Activated CD8-positive, alpha-beta T cell treated with anti-CD3 and anti-CD28 coated beads for 36 hours (primary cell): ENCODE measurements around the gene TRIM41. TPM values are rescaled to one million over a fixed set of nuclear protein-coding genes. Genes with fewer than 3 reads are reported as not detected.
"Not testable (repeated sequence)": the region's sequence is repeated elsewhere in the genome, so short reads cannot be mapped to it uniquely, and the experiment has no call there.

Experiments
- ATAC-seq: fragments of 200-7000 bp; cut with Tn5 transposase; one replicate; pipeline ENCODE4 v1.10.0; 2021; ENCODE audit warnings: mild to moderate bottlenecking, moderate library complexity
- CTCF ChIA-PET: fragments of 350-600 bp; sonication (Branson Sonifier 250); formaldehyde crosslinking; loops from one replicate; lab custom pipeline; 2021; ENCODE audit warnings: antibody characterized with exemption; lab: Charles Lee
- POLR2A ChIA-PET: fragments of 350-600 bp; sonication (Branson Sonifier 250); formaldehyde crosslinking; loops from one replicate; lab custom pipeline; 2021; ENCODE audit warnings: antibody characterized with exemption; lab: Charles Lee
- DNase-seq: peaks from one replicate; pipeline ENCODE4 v3.0.0-alpha.2; 2020
- H3K27ac Mint-ChIP-seq: one replicate; pipeline ENCODE4 v1.8.0; 2021; ENCODE audit warnings: mild to moderate bottlenecking, mixed read lengths
- H3K27me3 Mint-ChIP-seq: one replicate; pipeline ENCODE4 v1.8.0; 2021; ENCODE audit warnings: mixed read lengths
- H3K36me3 Mint-ChIP-seq: one replicate; pipeline ENCODE4 v1.8.0; 2021; ENCODE audit warnings: low read depth, mixed read lengths
- H3K4me1 Mint-ChIP-seq: one replicate; pipeline ENCODE4 v1.8.0; 2021; ENCODE audit warnings: low read depth, mixed read lengths
- H3K4me3 Mint-ChIP-seq: one replicate; pipeline ENCODE4 v1.8.0; 2021; ENCODE audit warnings: mild to moderate bottlenecking, moderate library complexity, mixed read lengths
- H3K9me3 Mint-ChIP-seq: one replicate; pipeline ENCODE4 v1.8.0; 2021; ENCODE audit warnings: mixed read lengths
- CTCF ChIP-seq: fragments of 200-600 bp; IDR thresholded peaks from one replicate; pipeline ENCODE4 v1.8.0; 2022; ENCODE audit warnings: antibody characterized with exemption, mild to moderate bottlenecking
- intact Hi-C: fragments of 100-400 bp; cut with micrococcal nuclease; formaldehyde crosslinking; loops from one replicate; pipeline ENCODE4 v1.10.0; 2022
- total RNA-seq, 2 experiments: library from RNA; stranded (reverse); gene quantifications; one replicate each; pipeline ENCODE4 v1.2.3, GENCODE V29; 2021

The TRIM41 gene
- total RNA-seq = 10 to 100 TPM; 30.6 to 31.5 TPM

GRCh38 chr5:181223058-181223728, at the start of gene TRIM41:
TSS of gene TRIM41 (plus strand) at chr5:181223281. CDS start at chr5:181224000, 719 bp downstream.
- no peak for TF ChIP-seq CTCF
- ChIA-PET CTCF (interaction anchor here (0.7 to 1.5 kb wide), 3 partner anchors 16 to 34 kb away, joined by 3 to 6 read pairs (median 5); no protein-coding TSS in a partner anchor), POLR2A (interaction anchor here (0.6 to 23.2 kb wide), 9 partner anchors 13 to 39 kb away, joined by 3 to 746 read pairs (median 6); partner anchors contain the start of genes RACK1 and TRIM52)
- H3K4me3 Mint-ChIP-seq = peak within 1 kb of the TSS; percentile 91
- DNase-seq (peak; percentile 99), ATAC-seq (peak; percentile 64)
- H3K36me3 Mint-ChIP-seq = peaks cover 19% of the 10 kb centered on the region
- peaks cover 48% of the 10 kb centered on the region for H3K4me1 Mint-ChIP-seq
- H3K9me3 Mint-ChIP-seq = no peaks in the 10 kb centered on the region
- peak within 1 kb of the TSS; percentile 97 for H3K27ac Mint-ChIP-seq
- peaks cover 5% of the 10 kb centered on the region for H3K27me3 Mint-ChIP-seq
- intact Hi-C loops = loop anchor here (2.0 to 5.0 kb wide), 2 partner anchors 34 to 39 kb away; partner anchors contain the start of gene TRIM52

GRCh38 chr5:181173420-181174342, 49.4 kb upstream of the TRIM41 start:
- Mint-ChIP-seq H3K36me3 (no peaks in the 10 kb centered on the region), H3K9me3 (no peaks in the 10 kb centered on the region), H3K4me1 (peaks cover 37% of the 10 kb centered on the region), H3K4me3 (peak overlapping the region; percentile 79), H3K27me3 (peaks cover 46% of the 10 kb centered on the region), H3K27ac (peak overlapping the region; percentile 85)
- ChIA-PET CTCF (interaction anchor here (1.0 to 4.5 kb wide), 4 partner anchors 11 to 48 kb away, joined by 3 to 34 read pairs (median 4); no protein-coding TSS in a partner anchor), POLR2A (interaction anchor here (0.5 to 2.6 kb wide), 8 partner anchors 11 to 341 kb away, joined by 3 to 11 read pairs (median 6); partner anchors contain the start of gene RACK1)
- peak; percentile 88 for DNase-seq
- TF ChIP-seq CTCF = no peak
- ATAC-seq = peak; percentile 75
- intact Hi-C loops = no loop called here

GRCh38 chr5:181176254-181176952, 46.7 kb upstream of the TRIM41 start:
- DNase-seq (peak; percentile 42), ATAC-seq (no peak)
- Mint-ChIP-seq H3K4me1 (peaks cover 14% of the 10 kb centered on the region), H3K27me3 (peaks cover 23% of the 10 kb centered on the region), H3K27ac (no peak overlapping the region), H3K9me3 (no peaks in the 10 kb centered on the region), H3K36me3 (no peaks in the 10 kb centered on the region), H3K4me3 (no peak overlapping the region)
- CTCF ChIA-PET = interaction anchor here (4.5 kb wide), 1 partner anchor 8 kb away, joined by 34 read pairs; no protein-coding TSS in a partner anchor
- intact Hi-C loops = no loop called here
- TF ChIP-seq CTCF = no peak
- POLR2A ChIA-PET = interaction anchor here (1.5 to 1.6 kb wide), 2 partner anchors 8 to 15 kb away, joined by 4 read pairs; no protein-coding TSS in a partner anchor

GRCh38 chr5:181177559-181177958, 45.5 kb upstream of the TRIM41 start:
- intact Hi-C loops, ATAC-seq, H3K36me3 Mint-ChIP-seq, H3K9me3 Mint-ChIP-seq, H3K27ac Mint-ChIP-seq, H3K4me3 Mint-ChIP-seq, DNase-seq: not testable (repeated sequence)
- ChIA-PET POLR2A (interaction anchor here (1.5 to 1.6 kb wide), 2 partner anchors 9 to 16 kb away, joined by 4 read pairs; no protein-coding TSS in a partner anchor), CTCF (interaction anchor here (1.1 kb wide), 1 partner anchor 10 kb away, joined by 4 read pairs; no protein-coding TSS in a partner anchor)
- H3K4me1 Mint-ChIP-seq = peaks cover 21% of the 10 kb centered on the region
- H3K27me3 Mint-ChIP-seq = peaks cover 16% of the 10 kb centered on the region
